K562 (cell line): Measurements from ENCODE around the gene PCF11. TPM values are rescaled to one million over a fixed set of nuclear protein-coding genes. Genes with fewer than 3 reads are reported as not detected.

Experiments
- BRF2 ChIP-seq: IDR thresholded peaks from 3 replicates; pipeline ENCODE4 v1.6.1; 2011; ENCODE audit warnings: borderline replicate concordance, mild to moderate bottlenecking; ENCODE audit not compliant: insufficient read length, insufficient read depth
- CUX1 ChIP-seq: fragments of 200-800 bp; sonication (Bioruptor generic); IDR thresholded peaks from 2 replicates; pipeline ENCODE4 v1.6.1; 2016; ENCODE audit warnings: missing genetic modification characterization, missing compliant biosample characterization
- FOS ChIP-seq: IDR thresholded peaks from 3 replicates; pipeline ENCODE4 v1.6.1; 2011; ENCODE audit not compliant: insufficient read length; ENCODE audit errors: extremely low read depth
- HDAC1 ChIP-seq, 2 experiments: fragments of 450-650 bp; IDR thresholded peaks; 2 replicates each; pipeline ENCODE4 v1.6.1; 2016 to 2017; ENCODE audit warnings: inconsistent platforms in 1 of 2, mild to moderate bottlenecking in 1 of 2, moderate library complexity in 1 of 2
- MNT ChIP-seq, 2 experiments: fragments of 450-650 bp; conservative IDR thresholded peaks; 2 replicates each; pipeline ENCODE4 v1.6.1; 2017; ENCODE audit warnings: mild to moderate bottlenecking in 2 of 2, moderate library complexity in 2 of 2
- NCOA1 ChIP-seq: fragments of 450-650 bp; IDR thresholded peaks from 2 replicates; pipeline ENCODE4 v1.6.1; 2016; ENCODE audit warnings: low read depth
- PURB ChIP-seq: sonication (generic); formaldehyde crosslinking; IDR thresholded peaks from 2 replicates; pipeline ENCODE4 v1.9.0; 2021; ENCODE audit warnings: low read depth, mild to moderate bottlenecking, missing genetic modification reagents
- SAFB ChIP-seq: fragments of 200-400 bp; formaldehyde crosslinking; IDR thresholded peaks from 2 replicates; pipeline ENCODE4 v1.6.1; 2017; ENCODE audit warnings: low read depth, low read length, borderline replicate concordance
- SAP30 ChIP-seq: fragments of 200-600 bp; sonication (generic); IDR thresholded peaks from 2 replicates; pipeline ENCODE4 v1.6.1; 2012; ENCODE audit warnings: borderline replicate concordance, low read depth, mild to moderate bottlenecking, moderate library complexity, low read length, control low read depth, inconsistent platforms; ENCODE audit not compliant: insufficient read depth, poor library complexity, severe bottlenecking
- SIN3A ChIP-seq, 2 experiments: fragments of 150-350 bp in 1 of 2; IDR thresholded peaks; 2 replicates each; pipeline ENCODE4 v1.6.1; 2011 to 2016; ENCODE audit warnings: borderline replicate concordance in 2 of 2, low read depth in 2 of 2, low read length in 2 of 2, mild to moderate bottlenecking in 2 of 2, moderate library complexity in 2 of 2; ENCODE audit not compliant: control insufficient read depth in 1 of 2
- SREBF1 ChIP-seq: fragments of 150-350 bp; IDR thresholded peaks from 2 replicates; pipeline ENCODE4 v1.6.1; 2014; ENCODE audit warnings: antibody characterized with exemption, low read depth, low read length, borderline replicate concordance
- TEAD2 ChIP-seq: fragments of 450-650 bp; IDR thresholded peaks from 2 replicates; pipeline ENCODE4 v1.6.1; 2016; ENCODE audit warnings: missing genetic modification characterization, control low read depth, missing compliant biosample characterization
- TFAM ChIP-seq: fragments of 250-450 bp; sonication (Bioruptor Pico); conservative IDR thresholded peaks from 2 replicates; pipeline ENCODE4 v1.5.0; 2021; ENCODE audit warnings: mild to moderate bottlenecking, moderate library complexity
- ZNF282 ChIP-seq: sonication (generic); formaldehyde crosslinking; IDR thresholded peaks from 2 replicates; pipeline ENCODE4 v1.8.1; 2023; ENCODE audit warnings: missing genetic modification reagents
- ZNF583 ChIP-seq: fragments of 250-450 bp; sonication (Bioruptor Pico); IDR thresholded peaks from 2 replicates; pipeline ENCODE4 v1.4.0; 2020
- ZNF699 ChIP-seq: fragments of 250-450 bp; sonication (Bioruptor Pico); IDR thresholded peaks from 2 replicates; pipeline ENCODE4 v1.8.0; 2021; ENCODE audit warnings: mild to moderate bottlenecking, moderate library complexity; ENCODE audit not compliant: insufficient replicate concordance
- polyA plus RNA-seq, 8 experiments: library from polyadenylated mRNA; depleted of rRNA in 4 of 8; stranded (reverse) in 5 of 8; unstranded in 3 of 8; fragments of >200 nt; fragmentation: Nextera tagmentation in 2 of 8; fragmentation: Illumina TruSeq in 1 of 8; extraction: Ambion mirVana in 2 of 8; extraction: Trizol in 1 of 8; gene quantifications; 2 replicates each; pipeline versions ENCODE4 v1.2.1 to v1.2.3, GENCODE V29; 2011 to 2014; ENCODE audit warnings: inconsistent platforms in 1 of 8, missing spikeins in 1 of 8
- total RNA-seq, 7 experiments: library from RNA; depleted of rRNA in 6 of 7; stranded (reverse); fragments of >200 nt in 6 of 7; fragmentation: Illumina TruSeq in 2 of 7; extraction: Trizol in 2 of 7; gene quantifications; 2 replicates each; pipeline versions ENCODE4 v1.2.1 to v1.2.3, GENCODE V29; 2011 to 2021; ENCODE audit warnings: low replicate concordance in 1 of 7
- TF ChIP-seq, protein P1 (sequence below): fragments of 450-650 bp; IDR thresholded peaks from 2 replicates; pipeline ENCODE4 v1.6.1; 2016; ENCODE audit warnings: low read depth, mild to moderate bottlenecking, moderate library complexity

PCF11 gene
- total and polyA plus RNA-seq, 9 of the 15 experiments (the other 6 are each of a cell fraction or from before 2014, with no cell fraction given), result 9.3 to 91.6 (median 54.4) TPM

GRCh38 chr11:83151274-83151977 lies 5.5 kb upstream of the PCF11 start (continued):
- no peak for TF ChIP-seq SIN3A (IDR thresholded peaks at IDR 0.05; ENCODE audit: borderline replicate concordance in 2 of 2, control insufficient read depth in 1 of 2, low read depth in 2 of 2, low read length in 2 of 2)
- no peak for TF ChIP-seq ZNF699 (CRISPR knock-in tag)
- no peak for TF ChIP-seq PURB (CRISPR knock-in tag)
- peak; percentile 42; the same call in 1 of the 2 replicates for TF ChIP-seq NCOA1
- no peak for TF ChIP-seq TFAM (CRISPR knock-in tag)
- no peak for TF ChIP-seq TEAD2 (tag)
- TF ChIP-seq ZNF282, result no peak
- TF ChIP-seq ZNF583, result no peak
- TF ChIP-seq SAFB, result no peak
- TF ChIP-seq, protein P1, sequence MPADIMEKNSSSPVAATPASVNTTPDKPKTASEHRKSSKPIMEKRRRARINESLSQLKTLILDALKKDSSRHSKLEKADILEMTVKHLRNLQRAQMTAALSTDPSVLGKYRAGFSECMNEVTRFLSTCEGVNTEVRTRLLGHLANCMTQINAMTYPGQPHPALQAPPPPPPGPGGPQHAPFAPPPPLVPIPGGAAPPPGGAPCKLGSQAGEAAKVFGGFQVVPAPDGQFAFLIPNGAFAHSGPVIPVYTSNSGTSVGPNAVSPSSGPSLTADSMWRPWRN, result no peak
- TF ChIP-seq MNT (conservative IDR thresholded peaks at IDR 0.05), result peak in 1 of 2 experiments; percentile 37; a peak in 1 of 4 replicates
- peak; percentile 45 for TF ChIP-seq FOS
- no peak for TF ChIP-seq SAP30
- 0 out of 4 replicates have a peak, but pooled peaks of 1 of the 2 experiments have one; percentile 37 for TF ChIP-seq HDAC1 (IDR thresholded peaks at IDR 0.05)
- no peak for TF ChIP-seq BRF2
- TF ChIP-seq CUX1 (CRISPR knock-in tag), result 0 out of 2 replicates have a peak, but pooled peaks have one; percentile 61
- no peak for TF ChIP-seq SREBF1
